ENCODE results near the gene JAZF1.
"Not testable (repeated sequence)": the region's sequence is repeated elsewhere in the genome, so short reads cannot be mapped to it uniquely, and the experiment has no call there.

Gene JAZF1

DNA sequence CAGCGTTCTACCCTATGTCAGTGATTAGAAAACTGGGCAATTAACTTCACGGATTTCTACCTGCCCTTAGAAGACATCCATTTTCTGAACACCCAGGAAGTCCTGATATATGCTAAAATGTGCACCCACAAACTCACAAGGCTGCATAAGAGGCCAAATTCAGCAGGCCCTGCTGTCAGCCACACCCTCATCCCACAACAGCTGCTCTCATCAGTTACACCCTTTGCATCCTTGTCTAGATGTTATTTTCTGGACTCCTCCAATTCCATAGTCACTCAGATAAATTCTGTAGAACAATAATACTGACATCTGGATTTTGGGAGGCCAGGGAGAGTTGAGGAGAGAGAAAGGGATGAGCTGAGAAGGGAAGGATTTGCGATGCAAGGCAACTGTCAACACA lies 231.7 kb downstream of the JAZF1 start:
- in situ Hi-C loops (cut with MboI; ENCODE audit: low sequenced_read_pairs), result no loop called here

DNA sequence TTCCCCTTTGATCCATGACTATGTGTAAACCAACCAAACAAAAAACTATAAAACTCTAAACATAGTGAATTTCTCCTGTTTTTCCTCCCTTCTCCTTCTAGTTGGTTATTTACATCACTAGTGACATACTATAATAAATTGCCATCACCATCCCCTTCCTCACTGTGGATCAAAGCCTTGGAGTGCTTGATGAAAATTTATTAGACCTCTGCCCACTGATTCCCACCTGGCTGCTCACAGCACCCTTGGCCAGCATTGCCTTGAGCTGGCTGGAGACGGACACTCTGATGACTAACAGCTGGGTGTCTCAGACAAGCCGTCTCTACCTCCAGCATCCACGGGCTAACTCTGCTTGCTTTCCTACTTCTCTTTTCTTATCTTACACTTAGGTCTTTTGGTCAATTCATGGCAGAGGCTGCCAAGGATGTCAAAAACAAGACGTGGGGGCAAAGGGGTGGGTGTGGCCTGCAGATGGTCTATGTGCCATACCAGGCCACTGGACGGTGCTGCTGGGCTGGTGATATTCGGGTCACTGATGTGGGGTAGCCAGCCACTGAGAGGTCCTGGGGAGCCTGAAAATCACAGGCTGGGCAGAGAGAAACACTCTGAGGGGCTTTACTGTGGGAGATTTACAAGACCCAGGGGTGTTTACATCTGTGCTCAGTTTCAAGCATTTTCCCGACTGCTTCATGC lies 232.9 kb downstream of the JAZF1 start:
- in situ Hi-C loops (cut with MboI; ENCODE audit: low sequenced_read_pairs), result no loop called here

DNA sequence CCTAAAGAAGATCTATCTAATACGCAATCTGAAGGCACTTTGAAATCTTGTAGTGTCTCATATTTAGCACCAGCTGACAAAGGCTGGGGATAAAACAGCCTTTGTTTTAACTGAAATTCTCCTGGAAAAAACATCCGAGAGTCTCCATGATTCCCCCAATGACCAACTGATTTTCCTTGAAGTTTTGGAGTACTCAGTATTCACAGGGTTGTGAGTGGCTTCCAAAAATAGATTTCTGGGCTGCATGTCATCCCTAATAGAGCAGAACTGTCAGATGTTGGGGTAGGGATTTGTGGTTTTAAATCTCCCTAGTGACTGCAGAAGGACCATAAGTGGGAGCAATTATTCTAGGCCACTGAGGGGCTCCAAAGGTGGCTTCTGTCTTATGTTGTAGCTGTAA lies 234.2 kb downstream of the JAZF1 start:
- in situ Hi-C loops (cut with MboI; ENCODE audit: low sequenced_read_pairs), result no loop called here

DNA sequence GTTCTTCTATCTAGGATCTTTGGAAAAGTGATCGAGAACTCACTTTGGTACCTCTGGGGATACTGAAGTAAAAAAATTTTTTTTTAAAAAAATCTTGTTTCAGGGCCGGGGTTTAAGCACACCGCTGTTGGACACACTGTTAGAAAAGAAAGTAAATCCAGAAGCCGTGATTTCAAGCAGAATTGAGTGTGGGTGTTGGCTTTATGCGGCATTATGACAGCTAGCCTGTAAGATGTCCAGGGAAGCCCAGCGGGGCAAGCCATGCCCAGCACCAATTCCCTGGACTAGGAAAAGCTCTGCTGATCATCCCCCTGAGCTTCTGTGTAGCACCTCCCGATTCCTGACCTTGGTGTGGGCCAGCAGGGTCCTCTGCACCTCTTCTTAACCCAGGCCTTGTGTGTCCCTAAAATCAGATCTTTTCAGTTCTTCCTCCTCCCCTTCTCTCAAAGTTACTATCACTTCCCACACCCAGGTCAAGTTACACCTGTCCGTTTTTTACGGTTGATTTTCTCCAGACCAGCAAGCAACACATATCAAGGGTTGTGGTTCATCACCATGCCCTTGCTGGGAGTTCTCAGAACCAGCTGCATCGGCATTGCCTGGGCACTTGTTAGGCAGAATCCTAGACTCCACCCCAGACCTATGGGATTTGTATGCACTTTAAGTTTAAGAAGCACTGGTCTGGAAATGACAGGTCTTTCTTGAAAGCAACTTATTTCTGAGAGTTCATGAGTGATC lies 235.4 kb downstream of the JAZF1 start:
- in situ Hi-C loops (cut with MboI; ENCODE audit: low sequenced_read_pairs), result no loop called here

DNA sequence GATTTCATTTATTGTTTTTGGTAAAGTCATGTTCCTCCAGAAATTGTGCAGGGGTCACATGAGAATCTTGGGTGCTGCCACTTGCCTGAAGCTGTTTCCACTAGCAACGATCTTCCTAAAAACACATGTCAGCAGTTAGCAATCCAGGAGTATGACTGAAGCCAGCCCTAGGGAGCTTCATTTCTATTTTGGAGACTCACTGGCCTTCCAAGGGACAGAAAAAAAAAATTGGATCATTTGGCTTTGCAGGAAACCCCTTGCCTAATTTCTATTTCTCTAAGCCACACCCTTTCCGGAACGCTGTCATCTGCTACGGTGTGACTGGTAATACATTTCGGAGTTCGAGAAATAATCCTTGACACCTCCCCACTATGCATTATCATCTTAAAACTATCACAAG lies 236.0 kb downstream of the JAZF1 start:
- in situ Hi-C loops (cut with MboI; ENCODE audit: low sequenced_read_pairs), result no loop called here

DNA sequence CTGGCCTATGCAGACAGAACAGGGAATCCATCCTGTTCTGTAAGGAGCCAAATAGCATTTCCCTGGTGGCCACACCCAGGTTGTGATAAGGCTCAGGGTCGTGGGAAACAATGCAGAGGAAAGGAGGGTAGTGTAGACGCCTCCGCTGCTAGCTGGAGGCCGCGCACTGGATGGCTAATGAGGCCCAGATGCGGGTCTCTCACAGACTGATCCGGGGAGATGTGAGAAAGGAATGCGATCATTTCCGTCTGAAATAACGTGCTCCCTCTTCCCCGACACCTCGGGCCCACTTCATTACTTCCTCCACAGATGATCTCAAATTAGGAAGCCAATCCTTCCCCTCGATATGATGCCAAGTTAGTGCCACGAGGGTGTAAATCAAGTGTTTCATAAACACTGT lies 237.4 kb downstream of the JAZF1 start:
- in situ Hi-C loops (cut with MboI; ENCODE audit: low sequenced_read_pairs), result no loop called here

DNA sequence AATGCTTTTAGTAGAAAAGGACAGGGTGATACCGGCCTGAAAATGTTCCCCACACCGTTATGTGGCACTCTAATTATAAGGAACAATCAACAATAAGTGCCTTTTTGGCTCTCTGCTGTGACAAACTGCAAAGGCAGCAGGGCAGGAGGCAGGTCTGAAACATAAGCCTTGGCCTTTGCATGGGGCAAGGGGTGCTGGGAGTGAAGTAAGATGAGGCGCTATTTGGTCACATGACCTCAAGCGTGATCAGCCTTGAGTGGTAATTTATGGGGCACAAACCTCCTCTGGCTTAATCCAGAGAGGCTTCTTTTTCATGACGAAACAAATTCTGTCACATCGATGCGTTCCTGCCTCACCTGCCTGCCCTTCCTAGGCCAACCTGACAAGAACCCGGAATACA lies 237.9 kb downstream of the JAZF1 start:
- in situ Hi-C loops (cut with MboI; ENCODE audit: low sequenced_read_pairs), result no loop called here

DNA sequence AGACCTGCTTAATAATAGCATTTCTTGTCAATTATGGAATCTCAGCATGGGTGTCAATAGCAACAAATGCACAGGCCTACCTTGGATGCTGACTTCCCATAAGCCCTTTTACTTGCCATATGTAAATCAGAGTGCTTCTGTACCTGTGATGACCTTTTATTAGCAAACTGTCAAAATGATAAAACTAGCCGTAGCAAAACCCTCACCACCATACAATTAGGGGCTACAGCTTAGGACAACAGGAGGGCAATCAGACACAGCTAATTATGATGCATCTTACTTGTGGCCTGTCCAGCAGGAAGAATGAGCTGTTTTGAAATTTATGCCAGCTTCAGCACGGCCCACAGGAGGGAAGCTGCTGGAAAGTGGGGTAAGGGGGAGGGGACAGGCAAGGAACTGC lies 239.1 kb downstream of the JAZF1 start:
- in situ Hi-C loops (cut with MboI; ENCODE audit: low sequenced_read_pairs), result no loop called here

DNA sequence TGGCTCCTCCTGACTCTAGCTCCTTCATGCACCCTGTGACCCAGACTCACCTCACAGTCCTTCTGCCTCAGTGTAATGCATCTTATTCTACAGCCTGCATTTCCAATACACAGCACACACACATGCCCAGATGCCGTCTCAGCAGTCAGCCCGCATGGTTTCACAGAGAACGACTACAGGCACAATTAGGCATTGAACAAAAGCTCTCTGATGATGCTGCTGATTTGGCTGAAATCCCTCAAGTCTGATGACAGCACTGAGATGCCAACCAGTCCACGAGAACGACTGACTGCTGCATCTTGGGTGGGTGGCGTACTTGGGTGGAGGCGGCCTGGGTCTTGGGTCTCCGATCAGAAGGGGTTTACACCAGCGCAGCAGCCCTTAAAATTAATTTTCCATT lies 240.3 kb downstream of the JAZF1 start:
- in situ Hi-C loops (cut with MboI; ENCODE audit: low sequenced_read_pairs), result no loop called here

DNA sequence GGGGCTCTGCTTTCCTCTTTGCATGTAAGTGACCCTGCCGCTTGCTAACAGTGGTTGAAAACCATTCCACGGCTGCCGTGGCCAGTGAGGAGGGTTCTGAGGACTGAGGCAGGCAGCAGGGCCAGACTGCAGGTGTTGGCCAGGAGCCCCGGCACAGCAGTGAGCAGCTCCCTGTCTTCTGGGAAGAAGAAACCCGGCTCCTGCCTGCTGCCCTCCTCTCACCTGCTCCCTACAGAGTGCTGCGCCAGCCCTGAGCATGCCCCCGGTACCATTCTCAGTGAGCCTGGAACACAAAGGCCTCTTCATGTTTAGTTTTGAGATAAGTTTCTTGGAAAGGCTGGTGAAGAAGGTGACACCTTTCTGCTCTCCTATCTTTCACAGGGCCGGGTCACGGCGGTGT lies 240.7 kb downstream of the JAZF1 start:
- in situ Hi-C loops (cut with MboI; ENCODE audit: low sequenced_read_pairs), result no loop called here

DNA sequence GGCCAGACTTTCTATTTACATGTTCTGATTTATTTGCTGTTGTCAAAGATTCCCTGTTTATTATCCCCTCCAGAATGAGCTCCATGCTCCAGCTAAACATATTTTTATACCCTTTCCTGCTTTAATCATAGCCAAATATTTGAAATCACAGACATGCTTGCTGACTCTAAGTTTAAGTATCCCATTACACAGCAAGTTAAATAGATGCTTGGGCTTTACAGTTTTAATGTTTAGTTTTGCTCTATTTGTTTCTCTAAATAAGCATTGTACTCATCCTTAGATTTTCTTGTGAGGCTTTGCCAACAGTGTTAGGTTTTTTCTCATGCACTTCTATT lies 243.9 kb downstream of the JAZF1 start:
- in situ Hi-C loops (cut with MboI; ENCODE audit: low sequenced_read_pairs), result no loop called here

DNA sequence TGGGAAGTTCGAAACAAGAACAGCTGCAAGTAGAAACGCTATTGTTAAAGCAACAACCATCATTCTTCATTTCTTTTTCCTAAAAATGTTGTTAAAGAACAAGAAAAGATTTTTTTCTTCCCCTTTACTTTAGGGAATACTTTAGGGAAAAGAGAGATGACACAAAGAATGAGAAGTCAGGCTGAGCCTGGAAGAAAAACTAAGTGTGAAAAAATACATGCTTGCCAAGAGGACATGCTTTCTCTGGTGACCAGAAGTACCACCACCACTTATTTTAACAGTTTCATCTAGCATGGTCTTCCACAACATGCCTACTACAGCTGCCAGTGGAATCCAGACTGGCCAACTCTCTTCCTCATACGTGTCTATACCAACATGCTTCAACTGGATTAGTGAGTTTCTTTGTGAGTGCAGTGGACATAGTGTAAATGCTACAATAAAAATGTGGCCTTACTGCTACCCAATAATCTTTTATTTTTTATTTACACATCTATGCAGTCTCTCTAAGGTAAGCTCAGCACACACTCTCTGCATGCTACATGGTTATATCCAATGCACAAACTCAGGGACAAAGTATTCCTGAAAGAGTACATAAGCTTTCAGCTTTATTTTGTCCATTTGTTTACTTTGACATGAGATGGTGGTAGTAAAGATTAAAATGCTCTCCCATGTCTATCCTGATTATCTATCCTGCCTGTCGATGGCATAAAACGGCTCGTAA lies 244.4 kb downstream of the JAZF1 start:
- in situ Hi-C loops (cut with MboI; ENCODE audit: low sequenced_read_pairs), result no loop called here

DNA sequence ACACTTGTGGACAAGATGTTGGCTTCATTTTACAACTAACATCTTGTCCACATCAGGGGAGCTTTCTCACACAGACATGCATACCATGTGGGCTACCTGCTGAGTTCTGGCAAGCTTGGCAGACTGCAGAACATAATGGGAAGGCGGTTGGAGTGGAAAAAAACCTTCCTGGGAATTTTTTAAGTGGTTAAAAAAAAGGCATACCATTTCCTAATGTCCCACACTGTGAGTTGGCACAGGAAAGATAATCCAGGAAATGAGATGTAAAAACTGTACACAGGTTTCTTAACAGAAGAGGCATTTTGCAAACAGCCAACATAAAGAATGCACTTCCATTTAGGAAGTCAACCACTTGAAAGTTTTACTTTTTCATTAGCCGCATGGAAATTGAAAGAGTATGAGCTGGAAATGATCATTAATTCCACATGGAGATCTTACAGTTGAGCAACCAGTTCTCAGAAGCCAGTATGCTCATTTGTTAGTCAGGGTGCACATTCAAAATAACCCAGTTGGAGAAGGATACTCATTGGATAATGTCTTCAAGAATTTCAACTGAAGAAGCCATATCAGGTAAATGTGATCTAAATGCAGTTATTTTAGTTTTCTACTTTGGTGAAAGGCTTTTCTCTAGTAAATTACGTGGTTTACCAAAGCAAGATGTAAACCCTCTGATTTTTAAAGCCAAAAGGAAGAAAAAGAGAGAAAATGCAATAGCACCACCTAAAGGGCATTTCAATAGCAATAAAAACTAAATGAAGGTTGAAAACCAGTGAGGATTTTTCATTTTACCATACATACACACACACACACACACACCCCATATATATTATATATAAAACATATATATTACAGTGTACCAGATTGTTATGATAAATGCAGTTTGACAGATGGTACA lies 246.7 kb downstream of the JAZF1 start:
- in situ Hi-C loops (cut with MboI; ENCODE audit: low sequenced_read_pairs), result no loop called here

DNA sequence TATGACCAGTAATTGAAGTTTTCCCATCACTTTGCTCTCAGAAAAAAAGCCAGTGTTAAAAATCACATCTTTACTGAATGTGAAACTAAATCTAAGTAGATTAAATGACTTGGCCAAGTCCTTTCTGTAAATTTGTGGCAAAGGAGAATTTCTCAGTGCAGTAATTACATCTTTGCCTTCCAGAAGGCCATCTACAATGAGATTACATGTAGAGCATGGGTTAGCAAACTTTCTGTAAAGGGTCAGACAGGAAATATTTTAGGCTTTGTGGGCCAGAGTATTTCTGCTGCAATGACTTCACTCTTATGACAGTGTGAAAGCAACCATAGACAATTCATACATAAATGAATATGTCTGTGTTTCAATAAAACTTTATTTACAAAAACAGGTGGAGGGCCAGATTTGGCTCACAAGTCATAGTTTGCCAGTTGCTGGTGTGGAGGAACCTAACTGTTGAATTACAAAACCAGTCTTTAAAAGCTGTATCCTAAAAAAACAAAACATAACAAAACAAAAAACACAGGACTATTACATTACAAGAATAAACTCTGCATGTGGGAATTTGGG lies 249.6 kb downstream of the JAZF1 start:
- in situ Hi-C loops (cut with MboI; ENCODE audit: low sequenced_read_pairs), result no loop called here

DNA sequence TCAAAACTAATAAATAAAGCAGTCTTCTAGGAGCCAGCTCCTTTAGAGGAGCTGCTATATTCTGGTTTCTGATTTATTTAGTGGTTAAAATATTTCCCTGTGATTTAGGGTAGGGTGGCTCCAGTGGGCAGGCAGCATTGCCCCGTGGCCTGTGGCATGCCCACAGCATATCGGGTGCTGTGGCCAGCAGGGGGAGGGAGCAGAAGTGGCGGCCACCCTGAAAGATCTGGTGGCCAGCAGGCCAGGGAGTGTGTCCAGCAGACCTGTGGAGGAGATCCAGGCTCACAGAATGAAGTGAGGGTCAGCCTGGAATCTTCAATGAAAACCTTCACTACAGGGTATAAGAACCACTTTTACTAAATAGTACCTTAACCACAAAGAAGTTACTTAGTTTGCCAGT lies 251.5 kb downstream of the JAZF1 start:
- in situ Hi-C loops (cut with MboI; ENCODE audit: low sequenced_read_pairs), result no loop called here

DNA sequence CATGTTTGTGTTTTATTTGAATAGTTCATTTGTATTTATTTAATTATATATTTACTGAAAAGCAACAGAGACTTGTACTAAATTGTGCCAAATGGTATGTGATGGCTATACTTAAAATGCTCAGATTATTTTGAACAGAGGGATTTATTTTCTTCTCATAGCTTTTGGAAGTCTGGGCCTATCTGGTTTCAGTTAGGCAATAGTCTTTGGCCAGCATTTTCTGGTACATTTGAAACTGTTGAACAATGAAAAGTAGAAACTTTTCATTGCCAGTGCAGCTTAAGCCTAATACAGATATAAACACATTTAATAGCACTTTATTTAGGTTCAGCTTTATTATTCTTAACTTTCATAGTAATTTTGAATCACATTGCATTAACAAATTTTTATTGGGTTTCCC lies 252.6 kb downstream of the JAZF1 start:
- in situ Hi-C loops (cut with MboI; ENCODE audit: low sequenced_read_pairs), result no loop called here

DNA sequence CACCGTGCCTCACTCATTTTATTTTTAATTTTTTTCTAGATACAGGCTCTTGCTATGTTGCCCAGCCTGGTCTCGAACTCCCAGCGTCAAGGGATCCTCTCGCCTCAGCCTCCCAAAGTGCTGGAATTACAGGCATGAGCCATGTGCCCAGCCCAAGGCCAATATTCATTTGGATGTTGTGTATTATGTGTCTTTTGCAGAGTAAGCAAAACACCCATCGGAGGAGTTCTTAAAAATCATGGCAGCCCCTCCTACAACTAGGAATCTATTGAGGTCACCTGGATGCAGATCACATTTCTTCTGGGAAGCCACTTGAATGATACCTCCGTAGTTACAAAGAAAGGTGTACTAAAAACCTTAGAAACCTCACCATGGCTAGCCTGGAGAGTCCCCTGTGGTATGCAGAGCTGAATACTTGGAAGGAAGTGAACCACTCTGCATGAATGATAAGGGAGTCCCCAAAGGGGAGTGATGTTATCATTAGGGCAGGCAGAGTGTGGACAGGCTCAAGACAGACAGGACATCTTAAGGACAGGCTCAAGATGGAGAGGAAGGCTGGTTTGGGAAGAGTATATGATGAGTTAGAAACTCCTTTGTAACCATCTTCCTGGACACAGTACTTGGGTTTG lies 254.9 kb downstream of the JAZF1 start:
- in situ Hi-C loops (cut with MboI; ENCODE audit: low sequenced_read_pairs), result no loop called here

DNA sequence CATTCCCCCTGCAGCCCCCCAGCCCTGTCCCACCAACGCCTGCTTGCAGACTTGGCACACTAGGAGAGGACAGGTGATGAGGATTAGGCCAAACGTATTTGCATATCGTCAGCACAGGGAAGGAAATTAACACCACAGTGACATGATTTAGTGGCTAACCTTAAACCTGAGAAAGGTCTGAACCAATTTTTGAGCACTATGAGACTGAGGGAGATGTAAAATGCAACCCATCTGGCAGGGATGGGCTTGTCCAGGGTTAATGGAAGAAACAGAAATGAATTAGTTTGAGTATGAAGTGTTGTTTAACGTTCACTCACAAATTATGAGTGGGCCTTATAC lies 257.0 kb downstream of the JAZF1 start:
- in situ Hi-C loops (cut with MboI; ENCODE audit: low sequenced_read_pairs), result no loop called here

DNA sequence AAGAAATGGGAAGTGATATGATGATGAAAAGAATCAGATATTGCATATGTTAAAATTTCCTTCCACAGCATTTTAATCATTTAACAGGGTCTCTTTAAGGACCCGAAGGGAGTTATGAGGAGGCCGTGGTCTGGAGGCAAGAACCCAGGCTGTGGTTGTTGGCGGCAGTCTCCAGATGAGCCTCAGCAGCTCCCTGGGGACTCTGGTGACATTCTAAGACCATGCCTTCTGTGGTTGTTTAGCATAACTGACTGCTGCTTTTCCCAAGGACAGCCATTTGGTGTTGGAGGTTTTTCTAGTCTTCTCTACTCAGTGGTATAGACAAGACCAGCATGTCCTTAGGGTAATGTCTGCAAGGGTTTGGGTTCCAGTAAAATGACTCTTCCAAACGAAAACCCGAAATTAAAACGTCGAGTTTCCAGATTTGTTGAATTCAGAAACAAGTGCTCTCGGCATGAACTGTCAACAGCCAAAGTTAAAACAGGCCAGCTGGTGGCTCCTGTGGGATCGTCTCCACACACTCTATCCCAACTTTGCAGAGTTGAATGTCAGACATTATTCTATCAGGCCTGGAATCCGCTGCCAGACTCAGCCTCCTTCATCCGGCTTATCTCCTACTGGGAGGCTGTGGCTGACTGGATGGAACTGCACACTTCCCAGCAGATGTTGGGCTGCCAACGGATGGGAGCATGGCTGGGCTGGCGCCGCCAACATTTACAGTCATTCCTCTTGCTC lies 257.5 kb downstream of the JAZF1 start:
- in situ Hi-C loops (cut with MboI; ENCODE audit: low sequenced_read_pairs), result no loop called here

DNA sequence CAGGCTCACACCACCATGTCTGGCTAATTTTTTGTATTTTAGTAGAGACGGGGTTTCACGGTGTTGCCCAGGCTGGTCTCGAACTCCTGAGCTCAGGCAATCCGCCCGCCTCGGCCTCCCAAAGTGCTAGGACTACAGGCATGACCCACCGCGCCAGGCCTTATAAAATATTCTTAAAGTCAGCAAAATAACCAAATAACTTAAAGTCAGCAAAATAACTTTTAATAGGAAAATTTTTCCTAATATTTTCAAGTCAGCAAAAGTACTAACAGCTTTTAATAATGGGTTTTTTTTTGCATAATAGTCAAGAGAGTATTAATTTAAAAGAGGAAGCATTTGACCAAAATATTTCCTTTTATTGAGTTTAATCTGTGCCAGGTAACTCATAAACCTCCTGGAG lies 258.2 kb downstream of the JAZF1 start:
- in situ Hi-C loops (cut with MboI; ENCODE audit: low sequenced_read_pairs), result not testable (repeated sequence)

All from HL-60/S4 treated with retinoic acid at 250 ng/mL for 4 days and 3 days (cell line).